Measurements from ENCODE around the gene ELP6.
A peak's percentile ranks its signal among the peaks of the same experiment; 100 is the strongest.

Gene ELP6

GRCh38 chr3:47513125-47513929 lies at the start of gene ELP6:
Gene ELP6, minus strand, starts transcription at chr3:47513712. Its CDS starts 122 bp downstream, at chr3:47513590.
- DNase-seq, result peak; percentile 97 to 98

DNA sequence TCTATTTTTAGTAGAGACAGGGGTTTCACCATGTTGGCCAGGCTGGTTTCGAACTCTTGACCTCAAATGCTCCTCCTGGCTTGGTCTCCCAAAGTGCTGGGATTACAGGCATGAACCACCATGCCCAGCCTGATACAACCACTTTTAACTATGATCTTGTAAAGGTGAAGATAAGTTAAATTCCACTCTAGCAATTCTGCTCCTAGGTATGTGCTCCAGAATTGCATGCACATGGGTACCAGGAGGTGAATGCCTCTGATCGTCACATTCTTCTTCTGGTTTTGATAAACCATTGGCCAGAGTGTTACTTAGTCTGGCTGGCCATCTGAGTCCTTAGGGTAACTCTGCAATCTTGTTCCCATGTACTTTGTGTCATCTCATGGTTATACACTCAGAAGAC lies 42.8 kb upstream of the ELP6 start:
- no peak for DNase-seq

- DNase-seq, result no peak
Observed at GRCh38 chr3:47554335-47554734, 40.8 kb upstream of the ELP6 start.

- DNase-seq, result no peak
Observed at GRCh38 chr3:47553407-47553806, 39.9 kb upstream of the ELP6 start.

GRCh38 chr3:47542471-47543173 lies 29.1 kb upstream of the ELP6 start:
- DNase-seq, result no peak

GRCh38 chr3:47541583-47542108 lies 28.1 kb upstream of the ELP6 start:
- DNase-seq, result no peak

- DNase-seq, result no peak
Observed at GRCh38 chr3:47540281-47540680, 26.8 kb upstream of the ELP6 start.

DNA sequence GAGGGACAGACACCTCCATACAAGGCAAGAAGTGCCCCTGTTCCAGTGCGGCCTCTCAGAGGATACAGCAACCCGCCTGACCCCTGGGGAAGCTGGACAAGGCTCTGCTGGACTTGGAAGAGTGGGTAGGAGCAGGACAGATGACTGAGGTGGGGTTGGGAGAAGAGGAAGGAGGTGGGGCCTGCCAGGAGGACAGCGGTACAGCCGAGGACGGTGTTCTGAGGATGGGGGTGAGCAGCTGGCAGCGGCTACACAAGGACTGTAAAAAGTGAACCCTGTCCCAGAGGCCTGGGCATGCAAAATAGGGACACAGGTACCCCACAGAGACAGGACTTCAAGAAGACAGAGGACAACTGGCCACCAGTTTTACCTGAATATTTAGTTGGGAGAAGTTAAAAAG lies 23.5 kb upstream of the ELP6 start:
- DNase-seq, result no peak

DNA sequence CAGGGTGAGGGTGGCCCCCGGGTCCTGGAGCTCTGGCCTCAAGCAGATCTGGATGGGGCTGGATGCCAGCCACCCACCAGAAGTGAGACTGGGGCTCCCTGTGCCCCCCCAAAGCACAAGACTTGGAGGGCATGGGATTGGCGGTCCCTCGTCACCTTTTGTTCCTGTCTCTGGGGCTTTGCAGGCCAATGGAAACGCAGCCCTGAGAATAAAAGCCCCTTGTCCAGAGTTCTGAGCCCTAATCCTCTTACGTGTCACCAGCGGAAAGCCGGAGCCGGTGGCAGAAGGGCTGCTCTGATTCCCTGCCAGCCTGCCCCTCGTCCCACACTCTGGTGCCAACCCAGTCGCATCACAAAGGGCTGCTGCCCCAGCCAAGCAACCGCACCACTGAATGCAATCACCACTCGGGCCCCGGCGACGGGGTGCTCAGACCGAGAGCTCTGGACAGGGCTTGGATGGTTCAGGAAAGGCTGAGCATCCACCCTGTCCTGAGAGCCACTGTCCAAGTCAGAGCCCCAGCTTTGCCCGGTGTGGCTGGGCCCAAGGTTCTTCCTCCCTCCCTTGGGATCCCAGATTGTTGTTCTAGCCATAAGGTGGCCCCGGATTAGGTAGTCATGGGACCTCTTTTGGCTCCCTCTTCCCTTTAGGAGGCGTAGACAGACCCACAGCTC lies 22.8 kb upstream of the ELP6 start:
- DNase-seq, result no peak

DNA sequence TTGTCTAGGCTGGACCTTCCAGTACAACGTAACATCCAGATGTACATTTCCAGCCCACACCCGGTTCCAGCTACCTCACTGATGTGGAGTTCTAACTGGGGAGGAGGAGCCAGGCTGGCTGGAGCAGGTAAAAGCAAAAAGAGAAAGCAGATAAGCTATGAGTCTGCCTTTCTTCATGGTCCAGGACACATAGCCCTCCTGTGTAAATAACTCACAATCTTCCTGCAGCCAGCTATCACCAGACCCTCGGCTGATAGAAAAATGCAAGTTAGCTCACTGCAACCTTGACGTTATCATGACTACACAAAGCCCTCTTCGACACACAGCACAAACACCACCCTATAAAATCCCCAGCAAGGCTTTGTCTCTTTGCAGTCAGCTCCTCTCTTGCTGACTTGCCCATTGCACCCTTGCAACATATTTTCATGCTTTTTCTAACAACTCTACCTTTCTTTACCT lies 20.5 kb upstream of the ELP6 start:
- no peak for DNase-seq

DNA sequence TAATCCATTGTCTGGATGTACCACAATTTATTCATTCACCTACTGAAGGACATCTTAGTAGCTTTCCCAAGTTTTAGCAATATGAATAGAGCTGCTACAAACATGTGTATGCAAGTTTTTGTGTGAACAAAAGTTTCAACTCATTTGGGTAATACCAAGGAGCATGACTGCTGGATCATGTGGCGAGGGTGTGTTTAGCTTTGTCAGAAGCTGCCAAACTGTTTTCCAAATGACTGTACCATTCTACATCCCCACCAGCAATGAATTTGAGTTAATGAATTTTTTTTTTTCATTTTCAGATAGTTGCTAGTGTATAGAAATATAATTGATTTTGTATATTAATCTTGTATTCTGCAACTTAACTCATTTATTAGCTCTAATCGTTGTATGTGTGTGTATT lies 20.0 kb upstream of the ELP6 start:
- no peak for DNase-seq

DNA sequence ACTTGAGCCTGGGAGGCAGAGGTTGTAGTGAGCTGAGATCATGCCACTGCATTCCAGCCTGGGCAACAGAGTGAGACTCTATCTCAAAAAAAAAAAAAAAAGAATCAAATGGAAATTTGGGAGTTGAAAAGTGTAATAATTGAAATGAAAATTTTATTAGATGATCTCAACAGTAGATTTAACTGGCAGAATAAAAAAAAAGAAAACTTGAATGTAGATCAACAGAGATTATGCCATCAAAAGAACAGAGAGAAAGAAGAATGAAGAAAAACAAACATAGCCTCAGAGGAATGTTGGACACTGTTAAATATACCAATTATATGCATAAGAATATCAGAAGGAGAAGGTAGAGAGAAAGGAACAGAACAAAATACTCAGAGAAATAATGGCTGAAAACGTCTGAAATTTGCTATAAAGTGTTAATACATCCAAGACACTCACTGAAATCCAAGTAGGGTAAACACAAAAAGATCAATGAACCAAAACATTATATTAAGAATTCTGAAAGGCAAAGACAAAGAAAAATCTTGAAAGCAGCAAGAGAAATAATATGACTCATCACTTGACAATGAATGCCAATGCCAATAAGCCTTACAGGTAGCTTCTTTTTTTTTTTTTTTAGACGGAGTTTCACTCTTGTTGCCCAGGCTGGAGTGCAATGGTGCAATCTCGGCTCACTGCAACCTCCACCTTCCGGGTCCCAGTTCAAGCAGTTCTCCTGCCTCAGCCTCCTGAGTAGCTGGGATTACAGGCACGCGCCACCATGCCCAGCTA lies 14.6 kb upstream of the ELP6 start:
- no peak for DNase-seq

DNA sequence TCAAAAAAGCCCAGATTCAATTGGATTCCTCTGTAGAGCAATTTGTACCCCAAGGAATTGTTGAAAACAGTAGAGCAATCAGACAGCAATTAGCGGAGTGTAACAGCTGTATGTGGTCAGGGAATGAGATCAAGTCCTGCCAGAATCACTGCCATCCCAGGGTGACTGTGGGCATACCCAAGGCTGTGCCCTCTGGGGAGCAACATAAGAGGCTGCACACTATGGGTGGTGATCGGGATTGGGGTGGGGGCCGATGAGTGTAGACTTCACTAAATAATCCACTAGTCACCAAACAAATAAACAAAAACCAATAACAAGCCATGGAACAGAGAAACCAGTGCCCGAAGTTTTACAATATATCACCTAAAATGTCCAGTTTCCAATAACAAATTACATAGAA lies 12.1 kb upstream of the ELP6 start:
- no peak for DNase-seq

DNA sequence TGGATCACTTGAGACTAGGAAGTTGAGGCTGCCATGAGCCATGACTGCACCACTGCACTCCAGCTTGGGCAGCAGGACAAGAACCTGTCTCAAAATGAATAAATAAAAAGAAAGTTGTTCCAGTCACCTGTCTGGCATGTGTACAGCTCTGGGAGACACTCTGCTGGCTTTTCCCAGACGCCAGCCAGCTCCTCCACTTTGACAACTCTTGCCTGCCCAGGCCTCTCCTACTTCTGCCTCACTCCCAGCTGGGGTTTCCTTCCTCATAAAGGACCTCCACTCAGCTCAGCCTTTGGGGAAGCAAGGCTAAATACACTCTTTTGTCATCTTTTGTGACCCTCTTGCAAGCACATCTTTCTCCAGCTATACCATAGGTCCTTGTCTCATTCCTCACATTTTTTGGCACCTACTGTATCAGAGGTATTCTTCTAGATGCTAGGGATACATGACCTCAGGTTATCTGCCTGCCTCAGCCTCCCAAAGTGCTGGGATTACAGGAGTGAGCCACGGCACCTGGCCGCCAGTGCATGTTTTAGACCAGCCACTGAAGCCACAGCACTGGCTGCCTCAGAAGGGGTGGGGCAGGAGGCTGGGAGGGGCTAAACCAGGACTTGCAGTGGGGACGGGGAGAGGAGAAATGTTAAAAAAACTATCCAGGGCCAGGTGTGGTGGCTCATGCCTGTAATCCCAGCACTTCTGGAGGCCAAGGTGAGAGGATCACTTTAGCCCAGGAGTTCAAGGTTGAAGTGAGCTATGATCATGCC lies 10.0 kb upstream of the ELP6 start:
- no peak for DNase-seq

DNA sequence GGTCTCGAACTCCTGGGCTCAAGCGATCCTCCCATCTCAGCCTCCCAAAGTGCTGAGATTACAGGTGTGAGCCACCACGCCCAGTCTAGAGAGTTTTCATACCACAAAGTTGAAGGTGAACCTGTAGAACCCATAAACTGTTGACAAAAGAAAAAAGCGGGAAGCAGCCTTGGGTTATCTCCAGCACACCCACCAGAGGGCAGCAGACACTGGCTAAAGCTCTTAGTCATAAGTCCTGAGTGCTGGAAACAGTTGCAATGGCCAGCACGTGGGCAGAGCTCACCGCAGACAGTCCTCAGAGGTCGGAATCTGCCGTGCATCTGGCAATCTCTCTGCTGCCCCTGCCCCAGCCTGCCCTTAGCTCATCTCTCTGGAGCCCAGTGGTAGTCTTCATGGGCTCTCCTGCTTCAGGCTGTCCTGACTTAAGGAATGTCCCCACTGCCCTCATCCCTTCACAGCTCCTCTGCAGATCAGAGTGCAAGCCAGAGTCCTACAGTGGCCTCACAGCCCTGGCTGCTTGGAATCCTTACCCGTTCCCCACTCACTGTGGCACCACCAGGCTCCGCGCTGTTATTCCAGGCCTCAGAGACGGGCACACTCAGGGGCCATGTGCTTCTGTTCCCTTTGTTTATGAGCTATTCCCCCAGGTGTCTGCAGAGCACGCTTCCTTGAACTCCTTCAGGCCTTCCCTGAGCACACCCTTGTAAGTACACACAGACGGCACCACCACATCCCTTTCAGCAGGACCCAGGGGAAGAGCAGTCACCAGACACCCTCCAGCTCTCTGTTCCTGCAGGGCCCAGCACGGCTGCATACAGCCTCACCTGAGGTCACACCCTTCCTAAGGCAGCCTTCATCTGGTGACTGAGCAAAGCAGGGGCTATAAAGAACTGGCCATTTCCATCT lies 8.8 kb upstream of the ELP6 start:
- peak; percentile 83 to 87 for DNase-seq

DNA sequence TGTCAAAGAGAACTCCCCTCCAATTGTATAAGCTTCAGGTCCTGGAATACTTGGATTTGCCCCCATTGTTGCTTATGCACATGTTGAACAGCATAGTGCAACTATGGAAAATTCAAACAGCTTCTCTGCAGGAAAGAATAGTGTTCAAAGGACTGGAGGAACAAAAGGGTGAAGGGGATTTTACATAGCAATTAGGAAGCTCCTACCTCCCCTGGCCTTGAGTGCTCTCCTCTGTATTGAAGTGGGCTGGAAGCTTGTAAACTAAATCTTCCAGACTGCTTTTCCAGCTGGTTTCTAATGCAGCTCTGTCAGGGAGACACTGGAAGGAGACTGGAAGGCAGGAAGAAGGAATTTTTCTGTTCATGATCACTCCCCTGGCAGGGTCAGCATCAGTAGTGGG lies 7.2 kb upstream of the ELP6 start:
- no peak for DNase-seq

GRCh38 chr3:47517937-47518336 lies 4.4 kb upstream of the ELP6 start:
- DNase-seq, result no peak

DNA sequence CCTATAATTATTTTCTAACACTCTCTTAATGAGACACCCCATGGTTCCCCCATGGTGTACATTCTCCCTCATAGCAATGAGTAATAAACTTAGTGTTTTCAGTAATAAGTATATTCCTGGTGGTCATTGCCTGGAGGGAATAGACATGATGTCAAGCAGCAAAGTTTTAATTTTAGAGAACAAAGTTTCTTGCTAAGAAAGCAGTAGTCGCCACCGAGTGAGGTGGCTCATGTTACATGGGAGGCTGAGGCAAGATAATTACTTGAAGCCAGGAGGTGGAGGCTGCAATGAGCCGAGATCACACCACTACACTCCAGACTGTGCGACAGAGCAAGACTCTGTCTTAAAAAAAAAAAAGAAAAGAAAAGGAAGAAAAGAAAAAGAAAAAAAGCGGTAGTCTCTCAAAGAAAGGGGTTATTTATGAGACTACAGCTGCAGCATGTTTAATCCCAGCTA lies 2.4 kb upstream of the ELP6 start:
- no peak for DNase-seq

- DNase-seq, result no peak
Observed at GRCh38 chr3:47515100-47515499, 1.6 kb upstream of the ELP6 start.

GRCh38 chr3:47512416-47513124 lies 942 bp downstream of the ELP6 start:
- DNase-seq, result no peak

All from activated T-cell treated with anti-CD3 and anti-CD28 coated beads, Interleukin-2, amount 50 U/mL, for 48 hours (primary cell).